ENCODE data around the gene NUAK2. TPM values are rescaled to one million over a fixed set of nuclear protein-coding genes. Genes with fewer than 3 reads are reported as not detected.

NUAK2 gene
- polyA plus RNA-seq, 1 donor from 2014 or later, result 1.4 TPM

GRCh38 chr1:205279986-205280385, 41.6 kb downstream of the NUAK2 start:
- Histone ChIP-seq H4K20me1 (ENCODE audit: insufficient read depth) (no peaks in the 10 kb centered on the region), H3K9ac (ENCODE audit: low read length) (no peak overlapping the region), H3K27ac (ENCODE audit: low read length) (no peak overlapping the region), H3K9me3 (ENCODE audit: low read length) (no peaks in the 10 kb centered on the region), H3K4me3 (ENCODE audit: low read length) (no peak overlapping the region), H3K9me2 (ENCODE audit: insufficient read depth, low read length) (no peaks in the 10 kb centered on the region), H3K4me2 (ENCODE audit: low read length) (no peak overlapping the region), H3F3A (ENCODE audit: insufficient read depth, low read length, poor library complexity, severe bottlenecking) (no peaks in the 10 kb centered on the region), H3K36me3 (ENCODE audit: insufficient read depth, low read length) (no peaks in the 10 kb centered on the region), H2AFZ (ENCODE audit: low read depth, low read length) (no peak overlapping the region), H3K27me3 (ENCODE audit: insufficient read depth, low read depth, low read length) (no peaks in the 10 kb centered on the region), H3K79me2 (replicated peaks; ENCODE audit: insufficient read depth, low read length) (no peaks in the 10 kb centered on the region)
- no peak for TF ChIP-seq SMC3 (conservative IDR thresholded peaks at IDR 0.05; ENCODE audit: poor library complexity)
- no peak for TF ChIP-seq MXI1 (conservative IDR thresholded peaks at IDR 0.05; ENCODE audit: poor library complexity, severe bottlenecking)
- no peak for TF ChIP-seq TAF1 (IDR thresholded peaks at IDR 0.05; ENCODE audit: low read depth)
- TF ChIP-seq, protein P1, sequence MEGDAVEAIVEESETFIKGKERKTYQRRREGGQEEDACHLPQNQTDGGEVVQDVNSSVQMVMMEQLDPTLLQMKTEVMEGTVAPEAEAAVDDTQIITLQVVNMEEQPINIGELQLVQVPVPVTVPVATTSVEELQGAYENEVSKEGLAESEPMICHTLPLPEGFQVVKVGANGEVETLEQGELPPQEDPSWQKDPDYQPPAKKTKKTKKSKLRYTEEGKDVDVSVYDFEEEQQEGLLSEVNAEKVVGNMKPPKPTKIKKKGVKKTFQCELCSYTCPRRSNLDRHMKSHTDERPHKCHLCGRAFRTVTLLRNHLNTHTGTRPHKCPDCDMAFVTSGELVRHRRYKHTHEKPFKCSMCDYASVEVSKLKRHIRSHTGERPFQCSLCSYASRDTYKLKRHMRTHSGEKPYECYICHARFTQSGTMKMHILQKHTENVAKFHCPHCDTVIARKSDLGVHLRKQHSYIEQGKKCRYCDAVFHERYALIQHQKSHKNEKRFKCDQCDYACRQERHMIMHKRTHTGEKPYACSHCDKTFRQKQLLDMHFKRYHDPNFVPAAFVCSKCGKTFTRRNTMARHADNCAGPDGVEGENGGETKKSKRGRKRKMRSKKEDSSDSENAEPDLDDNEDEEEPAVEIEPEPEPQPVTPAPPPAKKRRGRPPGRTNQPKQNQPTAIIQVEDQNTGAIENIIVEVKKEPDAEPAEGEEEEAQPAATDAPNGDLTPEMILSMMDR (IDR thresholded peaks at IDR 0.05; ENCODE audit: poor library complexity, severe bottlenecking), result no peak
- TF ChIP-seq RAD21 (conservative IDR thresholded peaks at IDR 0.05), result no peak
- no peak for TF ChIP-seq EZH2 (IDR thresholded peaks at IDR 0.05; ENCODE audit: borderline replicate concordance, insufficient read depth, low read length, poor library complexity, severe bottlenecking)
- no peak for TF ChIP-seq POLR2AphosphoS5 (IDR thresholded peaks at IDR 0.05)
- TF ChIP-seq, protein P2, sequence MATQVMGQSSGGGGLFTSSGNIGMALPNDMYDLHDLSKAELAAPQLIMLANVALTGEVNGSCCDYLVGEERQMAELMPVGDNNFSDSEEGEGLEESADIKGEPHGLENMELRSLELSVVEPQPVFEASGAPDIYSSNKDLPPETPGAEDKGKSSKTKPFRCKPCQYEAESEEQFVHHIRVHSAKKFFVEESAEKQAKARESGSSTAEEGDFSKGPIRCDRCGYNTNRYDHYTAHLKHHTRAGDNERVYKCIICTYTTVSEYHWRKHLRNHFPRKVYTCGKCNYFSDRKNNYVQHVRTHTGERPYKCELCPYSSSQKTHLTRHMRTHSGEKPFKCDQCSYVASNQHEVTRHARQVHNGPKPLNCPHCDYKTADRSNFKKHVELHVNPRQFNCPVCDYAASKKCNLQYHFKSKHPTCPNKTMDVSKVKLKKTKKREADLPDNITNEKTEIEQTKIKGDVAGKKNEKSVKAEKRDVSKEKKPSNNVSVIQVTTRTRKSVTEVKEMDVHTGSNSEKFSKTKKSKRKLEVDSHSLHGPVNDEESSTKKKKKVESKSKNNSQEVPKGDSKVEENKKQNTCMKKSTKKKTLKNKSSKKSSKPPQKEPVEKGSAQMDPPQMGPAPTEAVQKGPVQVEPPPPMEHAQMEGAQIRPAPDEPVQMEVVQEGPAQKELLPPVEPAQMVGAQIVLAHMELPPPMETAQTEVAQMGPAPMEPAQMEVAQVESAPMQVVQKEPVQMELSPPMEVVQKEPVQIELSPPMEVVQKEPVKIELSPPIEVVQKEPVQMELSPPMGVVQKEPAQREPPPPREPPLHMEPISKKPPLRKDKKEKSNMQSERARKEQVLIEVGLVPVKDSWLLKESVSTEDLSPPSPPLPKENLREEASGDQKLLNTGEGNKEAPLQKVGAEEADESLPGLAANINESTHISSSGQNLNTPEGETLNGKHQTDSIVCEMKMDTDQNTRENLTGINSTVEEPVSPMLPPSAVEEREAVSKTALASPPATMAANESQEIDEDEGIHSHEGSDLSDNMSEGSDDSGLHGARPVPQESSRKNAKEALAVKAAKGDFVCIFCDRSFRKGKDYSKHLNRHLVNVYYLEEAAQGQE (IDR thresholded peaks at IDR 0.05; ENCODE audit: borderline replicate concordance), result no peak
- TF ChIP-seq EP300 (conservative IDR thresholded peaks at IDR 0.05; ENCODE audit: poor library complexity, severe bottlenecking), result no peak

GRCh38 chr1:205276689-205277065, 44.9 kb downstream of the NUAK2 start:
- Histone ChIP-seq H3K27me3 (ENCODE audit: insufficient read depth, low read depth, low read length) (no peaks in the 10 kb centered on the region), H3F3A (ENCODE audit: insufficient read depth, low read length, poor library complexity, severe bottlenecking) (no peaks in the 10 kb centered on the region), H3K79me2 (replicated peaks; ENCODE audit: insufficient read depth, low read length) (no peaks in the 10 kb centered on the region), H3K9me2 (ENCODE audit: insufficient read depth, low read length) (no peaks in the 10 kb centered on the region), H3K27ac (ENCODE audit: low read length) (no peak overlapping the region), H3K36me3 (ENCODE audit: insufficient read depth, low read length) (no peaks in the 10 kb centered on the region), H3K4me3 (ENCODE audit: low read length) (no peak overlapping the region), H4K20me1 (ENCODE audit: insufficient read depth) (no peaks in the 10 kb centered on the region), H2AFZ (ENCODE audit: low read depth, low read length) (no peak overlapping the region), H3K9ac (ENCODE audit: low read length) (no peak overlapping the region), H3K9me3 (ENCODE audit: low read length) (no peaks in the 10 kb centered on the region), H3K4me2 (ENCODE audit: low read length) (no peak overlapping the region)
- TF ChIP-seq TAF1 (IDR thresholded peaks at IDR 0.05; ENCODE audit: low read depth), result no peak
